GM10266 (cell line): ENCODE data around the gene STIM2.
"Not testable (repeated sequence)": the region's sequence is repeated elsewhere in the genome, so short reads cannot be mapped to it uniquely, and the experiment has no call there.

Source experiments
- DNase-seq: peaks from one replicate; pipeline ENCODE4 v3.0.0; 2012; ENCODE audit errors: extremely low spot score
- CTCF ChIP-seq: IDR thresholded peaks from 2 replicates; pipeline ENCODE4 v1.5.1; 2012; ENCODE audit warnings: mild to moderate bottlenecking, low read depth; ENCODE audit not compliant: control insufficient read depth, insufficient read depth; ENCODE audit errors: missing control alignments

STIM2 gene

GRCh38 chr4:27024805-27025204 lies 164.2 kb downstream of the STIM2 start:
- no peak for TF ChIP-seq CTCF
- DNase-seq = no peak

- DNase-seq = no peak
Observed at GRCh38 chr4:27027428-27027827, 166.8 kb downstream of the STIM2 start.

GRCh38 chr4:27035127-27035526 lies 174.5 kb downstream of the STIM2 start:
- not testable (repeated sequence) for DNase-seq

More at GRCh38 chr4:27027428-27027827, 166.8 kb downstream of the STIM2 start:
- TF ChIP-seq CTCF = no peak

GRCh38 chr4:27040356-27040755 lies 179.7 kb downstream of the STIM2 start:
- DNase-seq = no peak
- no peak for TF ChIP-seq CTCF

- no peak for TF ChIP-seq CTCF
- DNase-seq = no peak
Observed at GRCh38 chr4:27042411-27042810, 181.8 kb downstream of the STIM2 start.

GRCh38 chr4:27043200-27043599 lies 182.6 kb downstream of the STIM2 start:
- no peak for DNase-seq
- no peak for TF ChIP-seq CTCF

- TF ChIP-seq CTCF = no peak
- DNase-seq = no peak
Observed at GRCh38 chr4:27046851-27047250, 186.2 kb downstream of the STIM2 start.
